Measurements from ENCODE around the gene CES2. TPM values are rescaled to one million over a fixed set of nuclear protein-coding genes. Genes with fewer than 3 reads are reported as not detected.

The CES2 gene
- total RNA-seq, 1 experiment from 2014 or later: 21.9 TPM

- Histone ChIP-seq H3K27ac (no peak overlapping the region), H3K36me3 (no peaks in the 10 kb centered on the region), H3K4me1 (replicated peaks) (peaks cover 7% of the 10 kb centered on the region), H3K27me3 (replicated peaks) (no peaks in the 10 kb centered on the region), H3K9me3 (replicated peaks) (no peaks in the 10 kb centered on the region), H3K4me3 (no peak overlapping the region)
- DNase-seq (ENCODE audit: low read depth in 1 of 2, low spot score in 2 of 2): no peak
Observed at GRCh38 chr16:66898207-66898606, 37.1 kb upstream of the CES2 start.

- H3K36me3 ChIP-seq: no peaks in the 10 kb centered on the region
- H3K4me3 ChIP-seq: no peak overlapping the region
- peaks cover 7% of the 10 kb centered on the region for H3K4me1 ChIP-seq (replicated peaks)
- no peaks in the 10 kb centered on the region for H3K9me3 ChIP-seq (replicated peaks)
- H3K27me3 ChIP-seq (replicated peaks): no peaks in the 10 kb centered on the region
- H3K27ac ChIP-seq: no peak overlapping the region
- DNase-seq (ENCODE audit: low read depth in 1 of 2, low spot score in 2 of 2): no peak
Observed at GRCh38 chr16:66898933-66899309, 36.4 kb upstream of the CES2 start.

- DNase-seq (ENCODE audit: low read depth in 1 of 2, low spot score in 2 of 2): no peak
- H3K4me1 ChIP-seq (replicated peaks): peaks cover 7% of the 10 kb centered on the region
- no peak overlapping the region for H3K4me3 ChIP-seq
- no peaks in the 10 kb centered on the region for H3K9me3 ChIP-seq (replicated peaks)
- no peak overlapping the region for H3K27ac ChIP-seq
- H3K36me3 ChIP-seq: no peaks in the 10 kb centered on the region
- H3K27me3 ChIP-seq (replicated peaks): no peaks in the 10 kb centered on the region
Observed at GRCh38 chr16:66899310-66899944, 35.9 kb upstream of the CES2 start.

- DNase-seq (ENCODE audit: low read depth in 1 of 2, low spot score in 2 of 2): peak; percentile 51 to 68
- H3K27ac ChIP-seq: no peak overlapping the region
- peaks cover 13% of the 10 kb centered on the region for H3K4me1 ChIP-seq (replicated peaks)
- no peaks in the 10 kb centered on the region for H3K27me3 ChIP-seq (replicated peaks)
- no peaks in the 10 kb centered on the region for H3K36me3 ChIP-seq
- H3K4me3 ChIP-seq: no peak overlapping the region
- no peaks in the 10 kb centered on the region for H3K9me3 ChIP-seq (replicated peaks)
Observed at GRCh38 chr16:66899945-66900710, 35.2 kb upstream of the CES2 start.

GRCh38 chr16:66900721-66901441, 34.4 kb upstream of the CES2 start:
- Histone ChIP-seq H3K4me1 (replicated peaks) (peaks cover 21% of the 10 kb centered on the region), H3K4me3 (no peak overlapping the region), H3K9me3 (replicated peaks) (no peaks in the 10 kb centered on the region), H3K27ac (no peak overlapping the region), H3K27me3 (replicated peaks) (no peaks in the 10 kb centered on the region), H3K36me3 (no peaks in the 10 kb centered on the region)
- DNase-seq (ENCODE audit: low read depth in 1 of 2, low spot score in 2 of 2): no peak

GRCh38 chr16:66901626-66902025, 33.7 kb upstream of the CES2 start:
- no peak for DNase-seq (ENCODE audit: low read depth in 1 of 2, low spot score in 2 of 2)
- H3K27me3 ChIP-seq (replicated peaks): no peaks in the 10 kb centered on the region
- no peaks in the 10 kb centered on the region for H3K36me3 ChIP-seq

GRCh38 chr16:66902648-66903543, 32.4 kb upstream of the CES2 start:
- Histone ChIP-seq H3K27ac (no peak overlapping the region), H3K4me3 (no peak overlapping the region), H3K27me3 (replicated peaks) (no peaks in the 10 kb centered on the region), H3K9me3 (replicated peaks) (no peaks in the 10 kb centered on the region), H3K36me3 (no peaks in the 10 kb centered on the region), H3K4me1 (replicated peaks) (peaks cover 21% of the 10 kb centered on the region)
- DNase-seq (ENCODE audit: low read depth in 1 of 2, low spot score in 2 of 2): no peak

More at GRCh38 chr16:66901626-66902025, 33.7 kb upstream of the CES2 start:
- no peak overlapping the region for H3K27ac ChIP-seq
- no peak overlapping the region for H3K4me3 ChIP-seq
- no peaks in the 10 kb centered on the region for H3K9me3 ChIP-seq (replicated peaks)
- H3K4me1 ChIP-seq (replicated peaks): peaks cover 21% of the 10 kb centered on the region

GRCh38 chr16:66903544-66904427, 31.5 kb upstream of the CES2 start:
- peaks cover 21% of the 10 kb centered on the region for H3K4me1 ChIP-seq (replicated peaks)
- no peak overlapping the region for H3K4me3 ChIP-seq
- H3K36me3 ChIP-seq: no peaks in the 10 kb centered on the region
- no peaks in the 10 kb centered on the region for H3K27me3 ChIP-seq (replicated peaks)
- H3K27ac ChIP-seq: no peak overlapping the region
- no peak for DNase-seq (ENCODE audit: low read depth in 1 of 2, low spot score in 2 of 2)
- no peaks in the 10 kb centered on the region for H3K9me3 ChIP-seq (replicated peaks)

- no peaks in the 10 kb centered on the region for H3K27me3 ChIP-seq (replicated peaks)
- no peak for DNase-seq (ENCODE audit: low read depth in 1 of 2, low spot score in 2 of 2)
- no peaks in the 10 kb centered on the region for H3K9me3 ChIP-seq (replicated peaks)
- H3K4me3 ChIP-seq: no peak overlapping the region
- H3K27ac ChIP-seq: no peak overlapping the region
- no peaks in the 10 kb centered on the region for H3K36me3 ChIP-seq
- H3K4me1 ChIP-seq (replicated peaks): peaks cover 21% of the 10 kb centered on the region
Observed at GRCh38 chr16:66904428-66904845, 30.9 kb upstream of the CES2 start.

- H3K27ac ChIP-seq: no peak overlapping the region
- no peak for DNase-seq (ENCODE audit: low read depth in 1 of 2, low spot score in 2 of 2)
- no peaks in the 10 kb centered on the region for H3K27me3 ChIP-seq (replicated peaks)
- peaks cover 18% of the 10 kb centered on the region for H3K4me1 ChIP-seq (replicated peaks)
- H3K9me3 ChIP-seq (replicated peaks): no peaks in the 10 kb centered on the region
- no peaks in the 10 kb centered on the region for H3K36me3 ChIP-seq
- no peak overlapping the region for H3K4me3 ChIP-seq
Observed at GRCh38 chr16:66904846-66905632, 30.3 kb upstream of the CES2 start.

- no peak overlapping the region for H3K27ac ChIP-seq
- no peaks in the 10 kb centered on the region for H3K9me3 ChIP-seq (replicated peaks)
- DNase-seq (ENCODE audit: low read depth in 1 of 2, low spot score in 2 of 2): no peak
- H3K4me1 ChIP-seq (replicated peaks): peaks cover 14% of the 10 kb centered on the region
- no peak overlapping the region for H3K4me3 ChIP-seq
- no peaks in the 10 kb centered on the region for H3K27me3 ChIP-seq (replicated peaks)
- H3K36me3 ChIP-seq: no peaks in the 10 kb centered on the region
Observed at GRCh38 chr16:66905633-66906539, 29.4 kb upstream of the CES2 start.

All from SJSA1 (cell line).